ENCODE results near the gene KCNK16. TPM values are rescaled to one million over a fixed set of nuclear protein-coding genes. Genes with fewer than 3 reads are reported as not detected.

The KCNK16 gene
- total RNA-seq, 1 donor from 2014 or later = not detected

- no peak overlapping the region for H3K9ac ChIP-seq
- no peak overlapping the region for H3K4me3 Mint-ChIP-seq
- no peaks in the 10 kb centered on the region for H3K27me3 ChIP-seq
- no peak overlapping the region for H3K4me2 ChIP-seq
- no peak for TF ChIP-seq EZH2 (IDR thresholded peaks at IDR 0.05)
- TF ChIP-seq EZH2phosphoT487 (IDR thresholded peaks at IDR 0.05) = no peak
- TF ChIP-seq CTCF (IDR thresholded peaks at IDR 0.05) = no peak
- peaks cover 6% of the 10 kb centered on the region for H3K4me1 ChIP-seq
- no peaks in the 10 kb centered on the region for H4K20me1 ChIP-seq (ENCODE audit: low read depth)
- H3K27me3 Mint-ChIP-seq (ENCODE audit: insufficient read depth, low read depth) = peaks cover 5% of the 10 kb centered on the region
- DNase-seq (ENCODE audit: low spot score) = no peak
- no peak overlapping the region for H3K27ac Mint-ChIP-seq
- H3K36me3 Mint-ChIP-seq = no peaks in the 10 kb centered on the region
- no peaks in the 10 kb centered on the region for H3F3A ChIP-seq (ENCODE audit: low read depth)
- H2AFZ ChIP-seq (replicated peaks) = no peak overlapping the region
- H3K4me3 ChIP-seq = no peak overlapping the region
- no peaks in the 10 kb centered on the region for H3K9me3 ChIP-seq (ENCODE audit: low read depth)
- H3K9me3 Mint-ChIP-seq = no peaks in the 10 kb centered on the region
- H3K27ac ChIP-seq = no peak overlapping the region
- H3K79me2 ChIP-seq (ENCODE audit: low read depth) = no peaks in the 10 kb centered on the region
- peaks cover 3% of the 10 kb centered on the region for H3K4me1 Mint-ChIP-seq
- no peaks in the 10 kb centered on the region for H3K36me3 ChIP-seq
These were observed 49.1 kb downstream of the KCNK16 start for GRCh38 chr6:39273406-39273821.

GRCh38 chr6:39269961-39270360 is 52.5 kb downstream of the KCNK16 start:
- H3K4me3 ChIP-seq = no peak overlapping the region
- Mint-ChIP-seq H3K36me3 (no peaks in the 10 kb centered on the region), H3K27ac (no peak overlapping the region), H3K27me3 (ENCODE audit: insufficient read depth, low read depth) (peaks cover 2% of the 10 kb centered on the region), H3K4me1 (peaks cover 3% of the 10 kb centered on the region), H3K9me3 (no peaks in the 10 kb centered on the region), H3K4me3 (no peak overlapping the region)
- no peaks in the 10 kb centered on the region for H4K20me1 ChIP-seq (ENCODE audit: low read depth)
- no peak overlapping the region for H2AFZ ChIP-seq (replicated peaks)
- H3F3A ChIP-seq (ENCODE audit: low read depth) = no peaks in the 10 kb centered on the region
- no peaks in the 10 kb centered on the region for H3K79me2 ChIP-seq (ENCODE audit: low read depth)
- H3K4me2 ChIP-seq = no peak overlapping the region
- H3K27me3 ChIP-seq = no peaks in the 10 kb centered on the region
- no peak overlapping the region for H3K27ac ChIP-seq
- no peaks in the 10 kb centered on the region for H3K9me3 ChIP-seq (ENCODE audit: low read depth)
- DNase-seq (ENCODE audit: low spot score) = no peak
- H3K4me1 ChIP-seq = peaks cover 6% of the 10 kb centered on the region
- TF ChIP-seq CTCF (IDR thresholded peaks at IDR 0.05) = no peak
- TF ChIP-seq EZH2phosphoT487 (IDR thresholded peaks at IDR 0.05) = no peak
- no peak for TF ChIP-seq EZH2 (IDR thresholded peaks at IDR 0.05)
- no peak overlapping the region for H3K9ac ChIP-seq
- no peaks in the 10 kb centered on the region for H3K36me3 ChIP-seq

GRCh38 chr6:39268721-39269120 is 53.8 kb downstream of the KCNK16 start:
- Histone ChIP-seq H3F3A (ENCODE audit: low read depth) (peaks cover under 1% of the 10 kb centered on the region), H3K4me2 (no peak overlapping the region)

More at GRCh38 chr6:39268721-39269120, 53.8 kb downstream of the KCNK16 start:
- no peaks in the 10 kb centered on the region for H3K36me3 Mint-ChIP-seq
- Histone ChIP-seq H3K4me1 (peaks cover 6% of the 10 kb centered on the region), H3K27ac (no peak overlapping the region), H3K79me2 (ENCODE audit: low read depth) (no peaks in the 10 kb centered on the region), H3K4me3 (no peak overlapping the region), H3K36me3 (no peaks in the 10 kb centered on the region), H3K9ac (no peak overlapping the region), H3K9me3 (ENCODE audit: low read depth) (no peaks in the 10 kb centered on the region), H3K27me3 (peaks cover under 1% of the 10 kb centered on the region), H2AFZ (replicated peaks) (no peak overlapping the region), H4K20me1 (ENCODE audit: low read depth) (no peaks in the 10 kb centered on the region)
- DNase-seq (ENCODE audit: low spot score) = peak; percentile 60
- H3K27me3 Mint-ChIP-seq (ENCODE audit: insufficient read depth, low read depth) = peaks cover 5% of the 10 kb centered on the region
- TF ChIP-seq CTCF (IDR thresholded peaks at IDR 0.05) (no peak), EZH2phosphoT487 (IDR thresholded peaks at IDR 0.05) (no peak), EZH2 (IDR thresholded peaks at IDR 0.05) (no peak)
- H3K9me3 Mint-ChIP-seq = no peaks in the 10 kb centered on the region
- no peak overlapping the region for H3K4me3 Mint-ChIP-seq
- H3K4me1 Mint-ChIP-seq = peaks cover 2% of the 10 kb centered on the region
- H3K27ac Mint-ChIP-seq = no peak overlapping the region

Data from neural progenitor cell (in vitro differentiated cells).